Stimulated activated naive CD4-positive, alpha-beta T cell treated with Interleukin-2 at 50 U/mL for 16 hours (primary cell): ENCODE measurements around the gene ZNF888.
"Not testable (repeated sequence)": the region's sequence is repeated elsewhere in the genome, so short reads cannot be mapped to it uniquely, and the experiment has no call there.

ENCODE experiments used
- DNase-seq: peaks from one replicate; lab custom pipeline; 2025; lab: John Stamatoyannopoulos, UW

ZNF888 gene

GRCh38 chr19:52941941-52942385 lies 18.7 kb upstream of the ZNF888 start:
- peak; percentile 2 for DNase-seq

- not testable (repeated sequence) for DNase-seq
These were observed 18.3 kb upstream of the ZNF888 start for GRCh38 chr19:52941523-52941922.

- not testable (repeated sequence) for DNase-seq
These were observed 17.7 kb upstream of the ZNF888 start for GRCh38 chr19:52940905-52941304.

- no peak for DNase-seq
These were observed 15.5 kb upstream of the ZNF888 start for GRCh38 chr19:52938761-52939160.

- DNase-seq, result no peak
These were observed 13.7 kb upstream of the ZNF888 start for GRCh38 chr19:52936954-52937325.

GRCh38 chr19:52936151-52936953 lies 13.1 kb upstream of the ZNF888 start:
- no peak for DNase-seq

GRCh38 chr19:52935434-52935833 lies 12.2 kb upstream of the ZNF888 start:
- DNase-seq, result no peak

- not testable (repeated sequence) for DNase-seq
These were observed 1.4 kb upstream of the ZNF888 start for GRCh38 chr19:52924641-52925040.

GRCh38 chr19:52923778-52924593 lies 758 bp upstream of the ZNF888 start:
- DNase-seq, result no peak

- DNase-seq, result no peak
These were observed 5.7 kb downstream of the ZNF888 start for GRCh38 chr19:52917531-52917930.

- no peak for DNase-seq
These were observed 12.6 kb downstream of the ZNF888 start for GRCh38 chr19:52910648-52911047.

GRCh38 chr19:52904052-52904780 lies 19.0 kb downstream of the ZNF888 start:
- DNase-seq, result not testable (repeated sequence)

- DNase-seq, result no peak
These were observed 21.4 kb downstream of the ZNF888 start for GRCh38 chr19:52901842-52902241.

- not testable (repeated sequence) for DNase-seq
These were observed 24.6 kb downstream of the ZNF888 start for GRCh38 chr19:52898596-52898995.

- DNase-seq, result no peak
These were observed 25.1 kb downstream of the ZNF888 start for GRCh38 chr19:52898101-52898500.

- peak; percentile 83 for DNase-seq
These were observed 25.9 kb downstream of the ZNF888 start, which contains the start of gene ZNF320 for GRCh38 chr19:52897138-52897935. ZNF320 (minus strand) TSS chr19:52897635; CDS start chr19:52890255, 7,380 bp downstream.

- no peak for DNase-seq
These were observed 26.6 kb downstream of the ZNF888 start for GRCh38 chr19:52896431-52897137.

- no peak for DNase-seq
These were observed 31.9 kb downstream of the ZNF888 start for GRCh38 chr19:52891336-52891735.

GRCh38 chr19:52889931-52890330 lies 33.3 kb downstream of the ZNF888 start:
- DNase-seq, result no peak

- DNase-seq, result no peak
These were observed 34.2 kb downstream of the ZNF888 start for GRCh38 chr19:52889076-52889475.

GRCh38 chr19:52880895-52881389 lies 42.3 kb downstream of the ZNF888 start:
- no peak for DNase-seq
